HG03135 (cell line): Measurements from ENCODE around the gene TMEM170B.

ENCODE experiments used
- ATAC-seq: cut with Tn5 transposase; IDR thresholded peaks from one replicate; pipeline ENCODE4 v1.9.1; 2021; ENCODE audit warnings: mild to moderate bottlenecking, moderate library complexity; ENCODE audit not compliant: unreplicated experiment

Gene TMEM170B

GRCh38 chr6:11537229-11538051 lies at the start of gene TMEM170B:
TSS of gene TMEM170B (plus strand) at chr6:11537749. CDS start at chr6:11538278, 529 bp downstream.
- ATAC-seq = peak; percentile 95

DNA sequence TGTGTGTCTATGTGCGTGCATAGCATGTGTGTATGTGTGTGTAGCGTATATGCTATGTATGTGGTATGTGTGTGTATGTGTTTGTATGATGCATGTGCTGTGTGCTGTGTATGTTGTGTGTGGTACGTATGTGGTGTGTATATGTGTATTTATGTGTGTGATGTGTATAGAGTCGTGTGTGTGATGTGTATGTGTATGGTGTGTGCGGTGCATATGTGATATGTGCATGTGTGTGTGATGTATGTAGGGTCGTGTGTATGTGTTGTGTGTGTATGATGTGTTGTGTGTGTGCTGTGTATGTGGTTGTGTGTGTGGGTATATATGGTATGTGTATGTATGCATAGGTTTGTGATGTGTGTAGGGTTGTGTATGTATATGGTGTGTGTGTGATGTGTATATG lies 46.6 kb upstream of the TMEM170B start:
- no peak for ATAC-seq

- no peak for ATAC-seq
Observed at GRCh38 chr6:11491596-11492463, 45.7 kb upstream of the TMEM170B start.

- no peak for ATAC-seq
Observed at GRCh38 chr6:11492464-11493290, 44.9 kb upstream of the TMEM170B start.

GRCh38 chr6:11493974-11494373 lies 43.6 kb upstream of the TMEM170B start:
- ATAC-seq = no peak

DNA sequence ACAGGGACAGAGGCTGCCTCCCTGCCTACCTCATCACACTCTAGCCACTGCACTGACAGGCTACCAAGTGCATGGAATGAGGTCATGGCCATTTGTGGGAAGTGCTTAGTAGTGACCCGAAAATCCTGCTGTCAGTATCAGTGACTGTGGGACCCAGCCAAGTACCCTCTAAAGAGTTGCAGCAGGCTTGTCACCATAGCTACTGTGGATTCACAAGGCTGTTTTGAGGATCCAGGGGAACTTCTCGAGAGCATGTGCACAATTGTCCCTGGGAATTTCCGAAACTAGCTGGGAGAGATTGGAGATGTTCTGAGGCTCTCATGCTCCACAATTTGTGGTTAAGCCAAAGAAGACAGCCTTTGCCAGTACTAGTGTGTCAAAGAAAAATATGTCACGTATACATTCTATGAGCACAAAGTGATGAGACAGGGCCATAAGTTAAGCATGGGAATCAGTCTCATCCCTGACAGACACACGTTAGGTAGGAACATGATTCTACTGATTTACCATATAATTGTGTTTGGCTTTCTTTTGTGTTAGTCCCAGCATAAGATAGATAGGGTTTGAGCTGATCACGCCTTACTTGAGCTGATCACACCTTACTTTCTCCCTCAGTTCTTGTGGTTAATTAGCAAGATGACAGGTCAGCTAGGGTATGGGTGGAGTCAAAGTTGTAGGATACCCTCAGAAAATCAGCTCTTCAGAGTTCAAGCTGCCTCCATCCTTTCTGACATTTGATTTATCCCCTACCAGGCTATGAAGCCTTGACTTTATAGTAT lies 42.6 kb upstream of the TMEM170B start:
- ATAC-seq = no peak

DNA sequence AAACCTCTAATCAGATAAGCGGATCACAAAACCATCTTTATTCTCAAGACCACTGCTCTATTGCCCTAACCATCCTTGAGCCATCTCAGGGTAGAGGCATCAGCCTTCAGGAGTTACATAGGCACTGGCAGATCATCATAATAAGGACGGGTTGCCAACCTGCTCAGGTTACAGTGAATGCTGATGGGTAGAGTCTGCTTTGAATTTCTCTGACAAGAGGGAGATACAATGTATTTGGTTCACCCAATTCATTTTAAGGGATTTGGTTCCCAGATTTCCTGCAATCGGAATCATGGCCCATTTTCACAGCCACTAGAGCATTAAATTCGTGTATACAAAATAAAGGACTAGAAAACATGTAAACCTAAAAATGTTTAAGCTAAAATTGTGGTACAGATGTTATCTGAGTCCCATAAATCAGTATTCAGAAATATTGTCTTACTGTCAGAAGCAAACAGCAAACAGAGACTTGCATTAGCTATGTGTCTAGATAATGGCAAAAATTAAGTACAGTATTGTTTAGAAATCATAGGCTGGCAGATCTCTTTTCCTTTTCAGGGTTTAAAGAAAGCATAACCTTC lies 41.9 kb upstream of the TMEM170B start:
- ATAC-seq = no peak

DNA sequence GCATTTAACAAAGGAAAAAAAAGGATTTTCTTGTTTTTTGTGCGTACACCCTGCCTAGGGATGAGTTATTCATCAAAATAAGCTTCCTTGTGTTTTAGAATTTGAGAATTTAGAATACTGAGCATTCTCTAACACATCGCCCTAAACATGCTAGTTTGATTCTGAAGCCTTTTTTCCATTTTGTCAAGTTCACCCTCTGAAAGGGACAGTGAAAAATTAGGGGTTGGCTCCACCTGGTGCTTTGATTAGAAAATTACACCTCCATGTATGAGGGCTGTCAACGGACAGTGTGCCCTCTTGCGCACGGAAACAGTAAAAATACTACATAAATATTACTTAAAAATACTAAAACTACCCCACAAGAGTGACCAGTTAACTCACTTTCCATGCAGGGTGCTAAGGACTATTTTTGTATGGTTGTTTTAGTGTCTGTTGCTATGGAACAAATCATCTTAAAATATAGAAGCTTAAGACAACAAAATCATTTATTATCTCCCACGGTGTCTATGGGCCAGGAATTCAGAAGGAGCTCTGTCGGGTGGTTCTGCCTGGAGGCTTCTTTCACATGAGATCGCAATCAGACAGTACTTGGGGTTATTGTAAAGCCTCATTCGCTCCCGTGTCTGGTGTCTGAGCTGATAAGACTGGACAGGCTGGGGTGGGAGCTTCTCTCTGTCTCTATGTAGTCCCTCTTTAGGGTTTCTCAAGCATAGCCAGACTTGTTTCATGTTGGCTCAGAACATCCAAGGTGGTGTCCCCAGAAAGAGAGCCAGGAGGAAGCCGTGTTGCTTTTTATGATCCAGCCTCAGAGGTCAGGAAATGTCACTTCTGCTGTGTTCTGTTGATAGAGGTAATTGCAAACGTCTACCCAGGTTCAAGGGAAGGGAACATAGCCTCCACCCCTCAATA lies 41.1 kb upstream of the TMEM170B start:
- peak; percentile 57 for ATAC-seq

DNA sequence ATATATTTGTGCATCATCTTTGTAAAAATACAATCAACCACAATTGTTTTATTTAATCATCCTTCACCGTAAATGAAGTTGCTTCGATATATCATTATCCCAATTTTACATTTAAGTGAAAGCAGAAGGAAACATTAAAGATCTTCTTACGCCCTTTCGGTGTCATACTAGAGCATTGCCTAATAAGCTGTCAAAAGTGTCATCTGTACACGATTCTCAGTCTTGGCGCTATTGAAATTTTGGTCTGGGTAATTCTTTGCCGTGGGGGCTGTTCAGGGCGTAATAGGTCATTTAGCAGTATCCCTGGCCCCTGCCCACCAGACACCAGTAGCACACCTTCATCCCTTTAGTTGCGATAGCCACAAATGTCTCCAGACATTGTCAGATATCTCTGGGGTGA lies 40.4 kb upstream of the TMEM170B start:
- no peak for ATAC-seq

GRCh38 chr6:11497881-11498280 lies 39.7 kb upstream of the TMEM170B start:
- no peak for ATAC-seq

GRCh38 chr6:11500008-11500407 lies 37.5 kb upstream of the TMEM170B start:
- no peak for ATAC-seq

- no peak for ATAC-seq
Observed at GRCh38 chr6:11509471-11509870, 28.1 kb upstream of the TMEM170B start.

- ATAC-seq = peak; percentile 71
Observed at GRCh38 chr6:11514672-11515071, 22.9 kb upstream of the TMEM170B start.

- ATAC-seq = no peak
Observed at GRCh38 chr6:11515763-11516162, 21.8 kb upstream of the TMEM170B start.

GRCh38 chr6:11522812-11523605 lies 14.5 kb upstream of the TMEM170B start:
- no peak for ATAC-seq

DNA sequence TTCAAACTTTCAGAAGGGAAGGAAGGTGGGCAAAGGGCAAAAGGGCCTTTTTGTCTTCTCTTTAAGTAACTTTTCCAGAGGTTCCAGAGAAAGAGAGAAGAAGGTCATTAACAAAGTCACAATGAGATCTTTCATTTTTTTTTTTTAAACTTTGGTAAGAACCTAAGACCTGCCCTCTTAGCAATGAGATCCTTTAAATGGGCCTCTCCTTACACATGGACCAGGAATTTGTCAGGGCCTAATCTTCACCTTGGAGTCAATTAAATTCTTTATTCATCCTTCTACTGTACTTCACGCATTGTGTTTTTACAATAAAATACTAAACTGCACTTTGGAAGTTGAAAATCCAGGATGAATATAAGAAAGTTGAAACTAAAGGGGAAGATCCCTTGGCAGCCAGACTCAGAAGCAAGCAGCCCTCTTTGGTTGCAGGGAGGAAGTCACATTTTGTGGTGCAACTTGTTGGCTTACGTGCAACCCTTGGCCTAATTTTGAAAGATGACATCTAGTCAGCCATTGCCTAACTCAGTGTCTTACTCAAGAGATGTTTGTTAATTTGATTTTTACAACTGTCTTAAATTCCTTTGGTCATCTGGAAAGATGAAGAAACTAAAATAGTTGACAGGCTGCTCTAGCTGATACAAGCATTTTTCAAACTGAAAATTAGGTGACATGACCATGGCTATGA lies 11.9 kb upstream of the TMEM170B start:
- no peak for ATAC-seq

GRCh38 chr6:11526156-11526505 lies 11.4 kb upstream of the TMEM170B start:
- no peak for ATAC-seq
